ENCODE results near the gene PKNOX2.

PKNOX2 gene

DNA sequence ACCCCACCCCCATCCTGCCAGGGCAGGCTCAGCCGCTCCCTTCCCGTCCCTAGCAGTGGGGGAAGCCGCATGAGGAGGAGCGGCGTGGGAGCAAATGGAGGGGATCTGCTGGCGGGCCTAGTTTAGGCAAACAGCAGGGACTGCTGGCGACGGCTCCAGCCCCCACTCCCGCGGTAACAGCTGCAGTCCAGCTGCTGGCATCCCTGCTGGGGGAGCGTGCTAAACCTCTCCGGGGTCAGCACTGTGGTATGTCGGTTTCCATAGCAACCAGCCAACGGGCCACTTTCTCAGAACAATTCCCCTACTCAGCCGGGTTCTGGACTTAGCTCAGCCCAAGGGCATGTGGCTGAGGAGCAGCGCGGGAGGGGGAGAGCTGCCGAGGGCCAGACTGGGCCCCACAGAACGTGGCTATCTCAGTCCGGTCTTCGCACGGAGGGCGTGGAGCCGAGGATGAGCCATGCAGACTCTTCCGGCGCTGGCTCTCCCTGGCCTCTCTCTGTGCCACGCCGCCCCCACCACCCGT lies 98.8 kb downstream of the PKNOX2 start:
- no peak for DNase-seq (ENCODE audit: low spot score)

DNA sequence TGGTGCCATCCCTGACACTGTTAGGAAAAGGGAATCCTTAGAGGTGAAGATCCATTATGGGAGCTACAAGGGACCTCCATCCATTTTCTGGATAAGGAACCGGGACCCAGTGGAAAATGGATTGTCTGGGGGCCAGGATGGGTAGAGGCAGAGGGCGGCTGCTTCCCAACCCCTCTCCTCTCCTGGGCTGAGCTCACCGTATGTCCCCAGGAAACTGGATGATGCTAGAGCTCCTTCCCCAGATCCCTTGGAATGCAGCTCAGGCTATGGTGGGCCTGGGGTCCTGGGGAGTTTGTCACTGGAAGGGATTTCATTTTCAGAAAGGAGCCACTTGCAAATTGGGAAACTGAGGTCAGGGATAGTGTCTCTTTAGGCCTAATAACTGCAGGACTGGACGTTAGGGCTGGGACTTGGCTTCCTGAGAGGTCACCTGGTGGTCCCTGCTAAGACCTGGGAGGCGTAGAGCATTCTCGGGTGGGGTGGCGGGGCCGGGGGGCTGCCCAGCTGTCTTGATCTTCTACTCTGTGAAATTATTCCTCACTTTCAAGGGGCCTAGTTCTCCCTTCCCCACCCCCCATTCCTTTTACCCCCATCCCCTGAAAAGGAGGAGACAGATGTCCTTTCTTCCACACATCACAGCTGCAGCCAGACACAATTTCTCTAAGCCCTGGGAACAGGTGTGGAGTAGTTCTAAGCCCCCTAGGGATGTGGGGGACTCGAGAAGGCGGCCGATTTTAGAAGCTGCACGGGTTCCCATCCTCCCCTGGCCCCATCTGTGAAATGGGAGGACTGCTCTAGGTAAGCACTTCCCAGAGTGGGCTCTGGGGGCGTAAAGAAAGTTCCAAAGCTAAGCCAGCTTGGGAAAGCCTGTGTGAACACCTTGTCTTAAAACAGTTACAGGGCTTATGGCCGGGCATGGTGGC lies 99.8 kb downstream of the PKNOX2 start:
- DNase-seq (ENCODE audit: low spot score) = no peak

DNA sequence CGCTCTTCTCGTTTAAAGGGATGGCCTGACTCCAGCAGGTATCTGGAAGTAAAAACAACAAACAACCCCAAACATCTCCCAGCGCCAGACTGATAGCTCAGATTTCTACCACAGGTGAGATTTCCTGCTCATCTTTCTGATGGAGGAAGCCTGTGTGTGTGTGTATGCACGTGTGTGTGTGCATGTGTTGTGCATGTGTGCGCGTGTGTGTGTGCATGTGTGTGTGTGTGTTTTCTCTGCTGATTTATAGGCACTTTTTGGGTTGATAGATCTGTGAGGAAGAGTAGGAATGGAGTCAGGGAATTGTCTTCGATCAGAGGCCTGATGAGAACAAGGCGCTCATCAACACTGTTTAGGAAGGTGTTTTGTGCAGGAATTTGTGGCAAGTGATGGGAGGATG lies 103.0 kb downstream of the PKNOX2 start:
- DNase-seq (ENCODE audit: low spot score) = no peak

- DNase-seq (ENCODE audit: low spot score) = no peak
Observed at GRCh38 chr11:125268611-125269010, 104.1 kb downstream of the PKNOX2 start.

DNA sequence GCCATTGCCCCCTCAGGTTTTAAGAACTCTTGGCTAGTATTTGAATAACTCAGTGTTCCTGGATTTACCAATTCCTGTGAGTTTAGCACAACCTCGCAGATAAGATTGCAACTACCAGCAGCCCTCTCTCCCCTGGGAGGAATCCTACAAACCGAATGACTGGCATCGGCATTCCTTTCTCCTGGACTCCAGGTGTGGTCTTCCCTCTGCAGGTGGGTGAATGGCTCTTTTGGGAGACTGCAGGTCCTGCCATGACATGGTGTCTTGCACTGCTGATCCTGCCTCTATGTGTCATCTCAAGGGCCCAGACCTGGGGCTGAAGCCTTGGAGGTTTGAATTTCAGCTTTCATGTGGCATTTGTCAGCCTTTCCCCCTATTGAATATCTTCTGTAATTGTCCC lies 105.6 kb downstream of the PKNOX2 start:
- no peak for DNase-seq (ENCODE audit: low spot score)

DNA sequence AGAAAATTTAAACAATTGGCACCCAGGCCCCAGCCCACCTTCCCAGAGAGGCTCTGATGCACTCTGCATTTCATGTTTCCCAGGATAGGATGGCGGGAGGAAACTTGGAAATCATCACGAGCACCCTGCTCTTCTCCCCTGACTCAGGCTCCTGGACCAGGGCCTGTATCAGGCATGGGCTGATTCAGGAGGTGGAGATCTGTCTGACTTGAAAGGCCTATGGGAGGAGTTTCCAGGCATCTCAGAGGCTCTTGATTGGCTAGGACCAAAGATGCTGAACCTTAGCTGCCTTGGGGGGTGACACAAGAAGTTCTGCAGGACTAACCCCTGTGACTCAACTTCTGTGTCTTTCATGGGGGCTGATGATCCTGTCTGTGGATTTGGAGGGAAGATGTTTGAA lies 106.2 kb downstream of the PKNOX2 start:
- no peak for DNase-seq (ENCODE audit: low spot score)

- DNase-seq (ENCODE audit: low spot score) = no peak
Observed at GRCh38 chr11:125271483-125272091, 107.0 kb downstream of the PKNOX2 start.

GRCh38 chr11:125272092-125272491 lies 107.5 kb downstream of the PKNOX2 start:
- DNase-seq (ENCODE audit: low spot score) = no peak

DNA sequence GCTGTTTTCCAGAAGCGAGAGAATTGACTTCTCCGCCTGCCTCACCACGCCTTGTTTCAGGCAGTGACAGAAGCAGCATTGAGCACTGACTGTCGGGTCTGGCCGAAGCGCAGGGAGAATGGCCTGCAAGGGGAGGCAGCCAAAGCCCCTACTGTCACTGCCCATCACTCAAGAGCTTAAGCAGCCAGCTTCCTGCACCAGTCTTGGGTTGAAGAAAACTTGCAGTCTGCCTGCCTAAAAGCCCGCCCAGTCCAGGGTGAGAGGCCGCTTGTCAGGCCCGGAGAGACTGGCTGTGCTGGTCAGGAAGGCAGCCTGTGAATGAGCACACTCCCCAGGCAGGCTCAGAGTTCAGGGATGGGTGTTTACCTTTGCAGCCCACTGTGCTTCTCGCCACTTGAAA lies 108.3 kb downstream of the PKNOX2 start:
- DNase-seq (ENCODE audit: low spot score) = no peak

GRCh38 chr11:125273519-125274000 lies 109.0 kb downstream of the PKNOX2 start:
- DNase-seq (ENCODE audit: low spot score) = no peak

- DNase-seq (ENCODE audit: low spot score) = no peak
Observed at GRCh38 chr11:125274309-125274708, 109.8 kb downstream of the PKNOX2 start.

DNA sequence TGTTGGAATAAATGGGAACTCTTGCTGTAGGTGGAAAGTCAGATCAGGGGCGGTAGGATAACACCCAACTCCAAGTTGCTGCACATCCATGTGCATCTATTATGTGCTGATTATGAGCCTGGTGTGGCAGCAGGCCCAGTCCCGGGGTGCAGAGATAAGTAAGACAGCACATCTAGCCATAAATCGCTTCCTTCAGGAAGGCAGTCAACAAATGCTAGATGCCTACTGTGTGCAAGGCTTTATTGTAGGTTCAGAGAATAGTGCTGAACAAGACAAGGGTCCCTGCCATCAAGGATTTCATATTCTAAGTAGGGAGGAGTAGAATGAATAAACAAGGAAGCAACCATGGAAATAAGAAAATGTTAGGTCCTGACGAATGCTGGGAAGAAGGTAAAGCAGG lies 110.2 kb downstream of the PKNOX2 start:
- no peak for DNase-seq (ENCODE audit: low spot score)

- DNase-seq (ENCODE audit: low spot score) = no peak
Observed at GRCh38 chr11:125275905-125276618, 111.5 kb downstream of the PKNOX2 start.

- no peak for DNase-seq (ENCODE audit: low spot score)
Observed at GRCh38 chr11:125276619-125276976, 112.0 kb downstream of the PKNOX2 start.

DNA sequence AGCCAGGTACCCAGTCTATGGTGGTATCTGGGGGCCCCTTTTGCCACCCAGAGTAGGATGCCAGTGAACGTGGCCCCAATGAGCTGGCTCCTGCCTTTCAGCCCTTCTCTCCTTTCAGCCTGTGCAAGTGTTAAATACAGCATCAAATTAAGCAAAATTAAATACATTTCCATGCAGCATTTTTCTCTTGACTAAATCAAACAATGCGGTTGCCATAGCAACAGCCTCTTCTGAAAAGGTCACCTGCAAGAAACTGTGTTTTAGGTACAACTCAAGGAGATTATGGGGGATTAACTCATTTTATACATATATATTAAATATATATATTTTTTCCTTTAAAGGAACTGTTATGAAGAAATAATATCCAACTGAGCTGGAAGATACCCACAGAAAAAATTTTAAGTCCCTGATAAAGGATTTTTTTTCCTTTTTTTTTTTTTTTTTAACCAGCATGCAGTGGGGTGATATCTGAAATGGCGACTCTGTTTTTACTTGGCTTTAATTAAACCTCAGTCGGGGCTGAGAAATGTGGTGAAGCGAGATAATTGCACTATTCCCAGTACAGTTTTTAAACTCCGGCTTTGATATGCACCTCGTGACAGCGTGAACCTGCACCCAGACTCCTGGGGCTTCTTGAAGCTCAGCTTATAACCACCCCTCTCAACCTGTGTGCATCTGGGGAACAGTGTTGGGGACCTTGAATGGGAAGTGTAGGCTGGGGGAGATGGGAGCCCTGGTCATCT lies 115.3 kb downstream of the PKNOX2 start:
- no peak for DNase-seq (ENCODE audit: low spot score)

DNA sequence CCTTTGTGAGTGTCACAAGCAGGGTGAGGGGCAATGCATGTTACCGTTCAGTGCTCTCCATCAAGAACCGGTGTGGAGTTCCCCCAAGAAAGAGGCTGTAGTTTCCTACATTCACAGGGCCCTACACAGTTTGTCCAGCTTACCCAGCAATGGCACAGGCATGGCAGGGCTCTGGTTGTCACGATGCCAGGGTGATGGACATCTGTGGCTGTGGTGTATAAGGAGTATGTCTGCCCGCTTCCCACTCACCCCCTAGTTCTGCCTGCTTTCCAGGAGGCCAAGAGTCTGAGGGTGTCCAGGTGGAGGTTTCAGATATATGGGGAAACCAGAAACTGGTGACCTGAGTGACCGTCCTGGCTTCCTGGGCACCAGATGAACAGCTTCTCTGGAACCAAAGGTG lies 116.1 kb downstream of the PKNOX2 start:
- DNase-seq (ENCODE audit: low spot score) = no peak

- DNase-seq (ENCODE audit: low spot score) = peak; percentile 44
Observed at GRCh38 chr11:125281831-125282595, 117.5 kb downstream of the PKNOX2 start.

GRCh38 chr11:125282596-125282914 lies 118.0 kb downstream of the PKNOX2 start:
- no peak for DNase-seq (ENCODE audit: low spot score)

GRCh38 chr11:125284245-125284850 lies 119.8 kb downstream of the PKNOX2 start:
- DNase-seq (ENCODE audit: low spot score) = no peak

DNA sequence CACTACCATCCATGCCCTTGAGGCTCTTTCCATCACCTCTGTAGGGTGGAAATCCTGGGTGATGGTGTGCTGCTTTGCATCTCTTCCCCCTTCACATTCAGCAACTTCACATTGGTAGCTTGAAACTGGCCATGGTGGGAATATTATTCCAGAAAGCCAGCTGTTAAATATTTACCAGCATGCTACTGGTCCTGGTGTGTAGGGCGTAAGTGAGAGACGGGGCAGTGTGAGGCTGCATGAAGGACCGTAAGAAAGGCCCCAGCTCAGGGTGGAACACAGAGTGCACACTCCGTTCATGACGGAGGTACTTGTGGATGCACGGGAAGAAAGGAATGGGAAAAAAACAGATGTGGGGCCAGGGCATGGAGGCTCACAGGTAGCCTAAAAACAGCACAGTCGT lies 121.3 kb downstream of the PKNOX2 start:
- no peak for DNase-seq (ENCODE audit: low spot score)

GRCh38 chr11:125286486-125286885 lies 121.9 kb downstream of the PKNOX2 start:
- DNase-seq (ENCODE audit: low spot score) = no peak

All from LoVo (cell line).